Measurements from ENCODE around the gene ZNF428. TPM values are rescaled to one million over a fixed set of nuclear protein-coding genes. Genes with fewer than 3 reads are reported as not detected.

Gene ZNF428
- total and polyA plus RNA-seq, 8 donors = 24.7 to 99.9 (median 80.9) TPM

DNA sequence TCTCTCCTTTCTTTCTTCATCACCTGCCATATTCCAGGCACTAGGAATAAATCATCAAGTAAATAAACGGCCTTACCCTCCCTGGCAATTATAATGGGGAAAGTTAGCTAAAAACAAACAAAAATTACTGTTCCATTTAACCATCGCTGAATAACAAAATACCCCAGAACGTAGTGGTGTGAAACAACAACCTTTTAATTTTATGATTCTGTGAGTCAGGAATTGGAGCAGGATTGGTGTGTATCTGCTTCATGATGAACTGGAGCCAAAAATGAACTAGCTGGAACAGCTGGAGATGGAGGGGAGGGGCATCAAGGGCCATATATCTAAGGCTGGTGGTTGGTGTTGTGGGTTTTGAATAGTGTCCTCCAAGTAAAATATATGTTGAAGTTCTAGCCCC is 23.9 kb upstream of the ZNF428 start:
- peaks cover 7% of the 10 kb centered on the region in 2 donors for H3K4me1 ChIP-seq
- H3K36me3 ChIP-seq = peaks cover 0 to 28% of the 10 kb centered on the region in 2 donors
- DNase-seq = no peak
- H3K9me3 ChIP-seq = no peaks in the 10 kb centered on the region
- intact Hi-C loops (cut with DNase I) = loop anchor here in 1 of 2 donors (10.0 kb wide), 1 partner anchor 89 kb away; no protein-coding TSS in a partner anchor
- no peak overlapping the region for H3K27ac ChIP-seq
- TF ChIP-seq, protein P1, sequence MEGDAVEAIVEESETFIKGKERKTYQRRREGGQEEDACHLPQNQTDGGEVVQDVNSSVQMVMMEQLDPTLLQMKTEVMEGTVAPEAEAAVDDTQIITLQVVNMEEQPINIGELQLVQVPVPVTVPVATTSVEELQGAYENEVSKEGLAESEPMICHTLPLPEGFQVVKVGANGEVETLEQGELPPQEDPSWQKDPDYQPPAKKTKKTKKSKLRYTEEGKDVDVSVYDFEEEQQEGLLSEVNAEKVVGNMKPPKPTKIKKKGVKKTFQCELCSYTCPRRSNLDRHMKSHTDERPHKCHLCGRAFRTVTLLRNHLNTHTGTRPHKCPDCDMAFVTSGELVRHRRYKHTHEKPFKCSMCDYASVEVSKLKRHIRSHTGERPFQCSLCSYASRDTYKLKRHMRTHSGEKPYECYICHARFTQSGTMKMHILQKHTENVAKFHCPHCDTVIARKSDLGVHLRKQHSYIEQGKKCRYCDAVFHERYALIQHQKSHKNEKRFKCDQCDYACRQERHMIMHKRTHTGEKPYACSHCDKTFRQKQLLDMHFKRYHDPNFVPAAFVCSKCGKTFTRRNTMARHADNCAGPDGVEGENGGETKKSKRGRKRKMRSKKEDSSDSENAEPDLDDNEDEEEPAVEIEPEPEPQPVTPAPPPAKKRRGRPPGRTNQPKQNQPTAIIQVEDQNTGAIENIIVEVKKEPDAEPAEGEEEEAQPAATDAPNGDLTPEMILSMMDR (IDR thresholded peaks at IDR 0.05) = no peak
- no peak overlapping the region for H3K4me3 ChIP-seq
- H3K27me3 ChIP-seq = peaks cover 0 to 30% of the 10 kb centered on the region in 2 donors
- no peak for ATAC-seq

DNA sequence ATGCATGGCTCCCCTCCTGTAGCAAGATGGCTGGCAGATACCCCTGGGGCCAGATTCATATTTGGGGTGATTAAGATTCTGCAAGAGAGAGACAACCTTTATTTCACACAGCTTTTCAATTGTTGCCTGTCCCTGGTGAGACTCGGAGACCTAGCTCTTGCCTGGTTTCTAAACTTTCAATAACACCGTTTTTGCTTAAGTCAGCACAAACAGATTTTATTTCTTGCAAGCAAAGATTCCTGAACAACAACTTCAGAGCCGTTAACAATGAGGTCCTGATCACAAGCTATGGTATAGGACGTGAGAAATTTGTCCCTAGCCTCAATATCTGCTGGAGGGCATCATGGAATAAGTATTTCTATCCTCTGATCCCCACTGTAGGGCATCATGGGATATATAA is 23.1 kb upstream of the ZNF428 start:
- H3K27ac ChIP-seq = no peak overlapping the region
- H3K4me1 ChIP-seq = peaks cover 7% of the 10 kb centered on the region in 2 donors
- ATAC-seq (no peak), DNase-seq (no peak)
- no peaks in the 10 kb centered on the region for H3K9me3 ChIP-seq
- TF ChIP-seq, protein P1 (IDR thresholded peaks at IDR 0.05) = no peak
- H3K36me3 ChIP-seq = peaks cover 0 to 20% of the 10 kb centered on the region in 2 donors
- intact Hi-C loops (cut with DNase I) = loop anchor here in 1 of 2 donors (10.0 kb wide), 1 partner anchor 88 kb away; no protein-coding TSS in a partner anchor
- H3K27me3 ChIP-seq = peaks cover 0 to 38% of the 10 kb centered on the region in 2 donors
- no peak overlapping the region for H3K4me3 ChIP-seq

DNA sequence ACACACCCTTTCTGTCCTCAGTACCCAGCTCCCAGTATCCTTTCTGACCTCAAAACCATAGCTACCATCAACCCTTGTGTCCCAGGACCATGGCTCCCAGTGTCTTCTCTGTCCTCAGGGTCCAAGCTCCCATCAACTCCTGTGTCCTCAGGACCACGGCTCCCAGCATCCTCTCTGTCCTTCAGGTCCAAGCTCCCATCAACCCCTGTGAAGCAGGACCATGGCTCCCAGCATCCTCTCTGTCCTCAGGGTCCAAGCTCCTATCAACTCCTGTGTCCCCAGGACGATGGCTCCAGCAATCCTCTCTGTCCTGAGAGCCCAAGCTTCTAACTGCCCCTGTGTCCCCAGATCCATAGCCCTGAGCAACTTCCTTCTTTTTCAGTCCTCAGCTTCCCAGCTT is 21.9 kb upstream of the ZNF428 start:
- intact Hi-C loops (cut with DNase I) = loop anchor here in 1 of 2 donors (10.0 kb wide), 1 partner anchor 87 kb away; no protein-coding TSS in a partner anchor

DNA sequence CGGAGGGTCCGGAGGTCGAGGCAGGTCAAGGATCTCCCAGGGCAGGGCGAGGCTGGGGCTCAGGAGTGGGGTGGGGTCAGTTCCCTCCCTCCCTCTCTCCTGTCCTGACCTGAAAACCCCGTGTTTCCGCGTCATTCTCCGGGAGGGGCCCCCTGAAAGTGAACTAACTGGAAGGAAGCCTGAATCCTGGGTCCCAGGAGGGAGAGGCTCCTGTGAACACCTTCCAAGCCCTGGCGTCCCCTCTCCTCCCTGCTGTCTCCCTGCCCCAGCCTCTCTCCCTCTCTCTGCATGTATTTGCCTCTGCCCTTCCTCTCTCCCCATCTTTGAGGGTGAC is 21.0 kb upstream of the ZNF428 start:
- ATAC-seq (peak; percentile 12), DNase-seq (no peak)
- Histone ChIP-seq H3K27me3 (peaks cover 0 to 52% of the 10 kb centered on the region in 2 donors), H3K4me3 (peak overlapping the region; percentile 27 to 40), H3K4me1 (peaks cover 7% of the 10 kb centered on the region in 2 donors), H3K9me3 (no peaks in the 10 kb centered on the region), H3K36me3 (no peaks in the 10 kb centered on the region), H3K27ac (no peak overlapping the region)
- intact Hi-C loops (cut with DNase I) = loop anchor here in 1 of 2 donors (10.0 kb wide), 1 partner anchor 86 kb away; no protein-coding TSS in a partner anchor
- TF ChIP-seq, protein P1 (IDR thresholded peaks at IDR 0.05) = no peak

More for the DNA sequence above, 21.9 kb upstream of the ZNF428 start:
- TF ChIP-seq, protein P1 (IDR thresholded peaks at IDR 0.05) = no peak
- peaks cover 0 to 8% of the 10 kb centered on the region in 2 donors for H3K36me3 ChIP-seq
- no peak overlapping the region for H3K27ac ChIP-seq
- H3K4me3 ChIP-seq = no peak overlapping the region
- ATAC-seq (no peak), DNase-seq (no peak)
- peaks cover 7% of the 10 kb centered on the region in 2 donors for H3K4me1 ChIP-seq
- no peaks in the 10 kb centered on the region for H3K9me3 ChIP-seq
- peaks cover 0 to 46% of the 10 kb centered on the region in 2 donors for H3K27me3 ChIP-seq

DNA sequence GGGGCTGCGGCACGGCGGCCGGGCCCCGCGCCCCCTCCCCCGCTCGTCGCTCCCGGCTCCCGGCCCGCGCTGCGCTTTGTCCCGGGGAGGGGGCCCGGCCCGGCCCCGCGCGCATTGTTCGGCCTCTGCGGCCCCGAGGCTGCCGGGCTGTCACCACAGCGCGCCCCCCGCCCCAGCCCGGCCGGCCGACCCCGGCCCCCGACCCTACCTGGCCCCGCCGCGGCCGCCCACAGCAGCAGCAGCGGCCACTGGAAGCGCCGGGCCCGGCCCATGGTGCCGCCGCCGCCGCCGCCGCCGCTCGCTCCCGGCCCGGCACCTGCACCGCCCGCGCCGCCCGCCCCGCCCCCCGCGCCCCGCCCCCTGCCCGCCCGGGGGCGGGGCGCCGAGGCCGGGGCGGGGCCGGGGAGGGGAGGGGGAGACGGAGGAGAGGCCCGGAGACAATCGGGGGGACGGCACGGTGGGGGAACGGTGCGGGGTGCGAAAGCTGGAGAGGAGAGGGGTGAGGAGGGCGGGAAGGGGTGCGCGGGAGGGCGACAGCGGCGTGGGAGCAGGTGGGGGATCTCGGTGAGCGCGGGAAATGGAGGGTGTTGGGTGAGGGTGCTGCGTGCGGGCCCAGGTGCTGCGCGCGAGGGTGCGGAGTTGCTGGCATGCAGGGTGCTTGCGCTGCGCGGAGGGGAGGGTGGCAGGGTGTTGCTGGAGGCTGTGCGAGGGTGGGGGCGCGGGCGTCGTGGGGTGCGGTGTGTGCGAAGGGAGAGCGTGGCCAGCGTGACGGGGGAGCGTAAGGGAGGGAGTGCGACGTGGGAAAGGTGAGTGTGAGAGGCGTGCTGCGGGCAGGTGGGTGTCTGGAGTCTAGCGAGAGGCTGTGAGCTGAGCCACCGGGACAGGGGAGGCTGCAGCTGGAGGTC is 20.3 kb upstream of the ZNF428 start, which contains the start of gene CADM4:
TSS of gene CADM4 (minus strand) at position 332 of the 905 bp plus-strand sequence. CDS start at position 272, 60 bp downstream.
- intact Hi-C loops (cut with DNase I) = loop anchor here in 1 of 2 donors (10.0 kb wide), 1 partner anchor 85 kb away; no protein-coding TSS in a partner anchor
- peak; percentile 90 for ATAC-seq
- TF ChIP-seq, protein P1 (IDR thresholded peaks at IDR 0.05) = no peak

More for the DNA sequence above, 20.3 kb upstream of the ZNF428 start, which contains the start of gene CADM4:
- Histone ChIP-seq H3K36me3 (no peaks in the 10 kb centered on the region), H3K9me3 (no peaks in the 10 kb centered on the region), H3K27me3 (peaks cover 0 to 58% of the 10 kb centered on the region in 2 donors), H3K4me1 (peaks cover 7% of the 10 kb centered on the region in 2 donors), H3K4me3 (peak within 1 kb of the TSS; percentile 27 to 40), H3K27ac (no peak within 1 kb of the TSS)
- peak in 1 of 4 donors; percentile 81 for DNase-seq
